Inflammatory macrophage treated with lipopolysaccharide for 4 hours (primary cell): ENCODE results near the gene NELFCD.

Experiments used
- DNase-seq: peaks from one replicate; pipeline ENCODE4 v3.0.0-alpha.2; 2020

The NELFCD gene

DNA sequence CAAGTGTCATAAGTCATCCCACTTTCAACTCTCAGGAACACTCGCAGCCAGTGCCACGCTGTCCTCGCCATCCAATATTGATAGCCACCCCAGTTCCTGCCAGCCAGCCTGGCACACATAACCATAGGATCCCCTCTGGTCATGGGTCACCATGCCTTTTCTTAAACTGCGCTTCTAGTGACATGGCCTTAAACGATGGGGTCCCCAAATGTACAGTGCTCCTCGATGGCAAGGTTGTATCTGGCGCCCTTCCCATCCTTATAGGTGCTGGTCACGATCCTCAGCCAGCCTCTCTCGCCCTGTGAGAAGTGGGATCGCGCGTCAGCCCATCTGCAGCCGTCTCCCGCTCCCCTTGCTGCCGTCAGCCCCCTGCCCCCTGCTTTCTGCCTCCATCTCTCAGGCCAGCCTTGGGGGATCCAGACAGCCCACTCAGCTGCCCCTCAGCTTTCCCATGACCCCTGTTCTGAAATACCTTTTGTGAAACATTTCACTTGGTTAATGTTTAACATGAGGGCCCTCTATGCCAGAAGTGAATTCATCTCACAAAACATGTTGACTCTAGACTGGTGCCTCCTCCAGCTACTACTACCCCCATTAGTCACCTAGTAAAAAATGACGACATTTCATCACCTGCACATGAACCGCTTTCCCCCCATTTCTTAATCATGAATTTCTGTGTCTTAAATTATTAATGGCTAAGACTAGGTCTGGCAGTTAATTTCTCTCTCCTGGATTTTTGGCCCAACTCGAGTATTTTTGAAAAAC, 14.6 kb downstream of the NELFCD start:
- no peak for DNase-seq

DNA sequence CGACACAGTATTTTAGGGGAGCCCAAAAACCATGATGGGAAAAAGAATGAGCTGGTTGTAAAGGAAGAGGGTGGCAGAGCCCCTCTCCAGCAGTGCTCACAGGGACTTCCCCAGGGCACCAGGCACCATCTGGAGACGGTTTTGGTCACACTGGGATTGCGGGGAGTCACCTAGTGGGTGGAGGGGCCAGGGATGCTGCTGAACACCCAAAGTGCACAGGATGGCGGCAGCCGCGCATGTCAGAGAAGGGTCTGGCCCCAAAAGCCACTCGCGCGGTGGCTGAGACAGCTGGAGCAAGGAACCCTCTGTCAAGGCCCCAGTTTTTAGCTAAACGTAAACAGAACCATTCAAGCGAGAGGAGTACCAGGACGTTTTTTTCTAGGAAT, 15.2 kb downstream of the NELFCD start:
- no peak for DNase-seq

DNA sequence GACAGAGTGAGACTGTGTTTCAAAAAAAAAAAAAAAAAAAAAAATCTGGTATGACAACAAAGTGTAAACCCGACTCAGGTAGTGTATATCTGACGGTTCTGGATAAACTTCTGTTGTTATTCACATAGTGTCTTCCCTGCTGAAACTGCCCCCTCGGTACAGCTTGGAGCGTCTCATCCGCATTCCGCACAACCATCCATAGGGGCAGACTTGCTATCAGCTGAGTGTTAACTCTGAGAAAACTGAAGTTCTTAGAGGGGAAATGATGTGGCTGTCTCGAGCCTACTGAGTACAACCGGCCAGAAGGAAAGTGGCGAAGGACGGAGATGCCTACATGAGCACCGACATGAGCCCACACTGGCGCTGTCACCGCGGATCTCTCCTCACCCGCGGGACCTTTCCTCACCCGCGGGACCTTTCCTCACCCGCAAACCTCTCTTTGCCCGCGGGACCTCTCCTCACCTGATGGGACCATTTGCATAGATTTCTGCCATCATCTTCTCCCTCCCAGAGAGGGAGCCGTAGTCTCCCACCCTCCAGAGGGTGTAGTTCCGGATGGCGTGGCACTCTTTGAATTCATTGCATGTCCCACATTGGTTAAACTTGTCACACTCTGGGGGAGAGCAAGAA, 16.2 kb downstream of the NELFCD start:
- DNase-seq, result no peak

DNA sequence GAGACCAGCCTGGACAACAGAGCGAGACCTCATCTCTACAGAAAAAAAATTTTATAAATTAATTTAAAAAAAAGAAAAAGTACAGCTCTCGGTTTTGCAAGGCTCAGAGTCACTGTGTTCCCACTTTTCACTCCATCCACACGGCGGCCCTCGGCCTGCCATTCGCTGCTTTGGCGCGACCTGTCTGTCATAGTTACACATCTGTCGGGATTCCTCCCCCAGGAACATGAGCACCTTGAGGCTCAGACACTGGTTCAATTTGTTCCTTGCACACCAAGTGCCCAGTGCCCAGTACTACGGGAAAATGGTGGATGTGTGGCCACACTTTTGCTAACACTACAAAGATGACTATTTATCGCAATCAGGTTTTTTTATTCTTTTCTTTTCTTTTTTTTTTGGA, 17.6 kb downstream of the NELFCD start:
- no peak for DNase-seq

DNA sequence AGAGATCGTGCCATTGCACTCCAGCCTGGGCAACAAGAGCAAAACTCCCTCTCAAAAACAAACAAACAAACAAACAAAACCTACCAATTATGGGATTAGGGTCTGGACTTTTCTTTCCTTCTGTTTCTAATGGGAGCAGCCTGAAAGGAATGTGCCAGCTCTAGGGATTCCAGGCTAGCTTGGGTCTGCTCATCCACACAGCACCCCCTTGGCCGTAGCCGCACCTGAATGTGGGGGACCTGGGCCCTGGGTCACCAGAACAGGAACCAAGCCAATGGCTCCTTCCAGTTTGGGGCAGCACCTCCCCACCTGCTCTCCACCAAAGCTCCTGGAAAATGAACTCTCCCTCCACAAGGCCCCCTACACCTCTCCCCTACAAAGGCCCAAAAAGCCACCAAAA, 19.3 kb downstream of the NELFCD start:
- DNase-seq, result no peak

DNA sequence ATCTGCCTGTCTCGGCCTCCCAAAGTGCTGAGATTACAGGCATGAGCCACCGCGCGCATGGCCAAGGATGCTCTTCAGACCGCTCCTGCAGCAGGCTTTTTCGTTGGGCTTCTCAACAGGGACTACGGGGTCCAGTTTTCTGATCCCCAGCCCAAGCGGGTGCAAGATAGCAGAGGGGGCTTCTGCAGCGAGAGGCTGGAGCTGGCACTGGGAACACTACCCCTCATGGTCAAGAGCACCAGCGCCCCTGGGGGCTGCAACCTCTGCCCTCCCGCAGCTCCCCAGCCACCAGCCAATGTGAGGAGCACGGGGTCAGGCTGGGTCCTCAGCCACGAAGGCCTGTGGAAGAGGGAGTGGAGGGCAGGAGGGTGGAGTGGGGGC, 20.0 kb downstream of the NELFCD start:
- DNase-seq, result no peak

DNA sequence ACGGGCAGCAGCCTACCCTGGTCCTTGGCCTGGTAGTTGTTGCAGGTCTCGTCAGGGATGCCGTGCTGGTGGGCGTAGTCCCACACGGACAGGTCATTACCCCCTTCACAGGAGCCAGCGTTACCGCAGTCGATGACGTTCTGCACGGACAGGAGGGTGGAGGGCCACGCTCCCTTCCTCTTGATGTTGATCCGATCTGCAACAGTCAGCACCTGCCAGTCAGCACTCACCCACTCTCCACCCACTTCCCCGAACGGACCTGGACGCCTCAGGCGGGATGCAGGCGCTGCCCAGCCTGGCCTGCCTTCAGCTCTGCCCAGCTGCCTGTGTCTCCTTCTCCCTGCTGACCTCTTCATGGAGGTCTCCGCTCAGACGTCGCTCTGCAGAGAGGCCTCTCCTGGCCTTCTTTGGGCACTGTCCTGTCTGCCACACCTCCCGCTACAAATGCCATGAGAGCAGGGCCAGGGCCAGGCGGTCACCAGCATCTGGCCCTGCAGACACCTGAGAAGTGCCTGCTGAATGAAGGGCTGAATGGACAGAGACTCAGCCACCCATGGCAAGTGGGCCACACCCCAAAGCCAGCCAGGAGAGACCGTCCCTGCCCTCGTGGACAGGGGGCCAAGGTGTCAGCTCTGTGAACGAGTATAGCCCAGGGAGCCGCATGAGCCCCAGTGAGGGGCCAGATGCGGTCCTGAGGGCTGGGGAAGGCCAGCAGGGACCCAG, 20.6 kb downstream of the NELFCD start:
- DNase-seq, result no peak

DNA sequence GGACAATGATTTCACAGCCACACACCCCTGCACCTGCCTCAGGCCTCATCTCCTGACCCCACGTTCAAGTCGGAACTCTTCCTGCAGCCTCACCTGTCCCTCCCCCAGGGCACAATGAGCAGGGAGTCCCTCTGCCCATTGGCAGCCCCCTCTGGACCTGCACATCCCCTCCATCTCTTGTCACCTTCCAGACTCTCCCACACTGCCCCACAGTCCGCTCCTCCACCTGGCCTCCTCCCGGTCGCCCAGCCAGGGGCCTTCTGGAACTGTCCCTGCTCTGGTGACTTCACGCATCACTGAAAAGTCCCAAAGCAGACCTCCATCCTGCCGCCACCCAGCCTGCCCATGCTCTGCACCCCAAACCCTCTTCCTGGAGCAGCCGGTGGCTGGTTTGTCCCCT, 21.3 kb downstream of the NELFCD start:
- no peak for DNase-seq

DNA sequence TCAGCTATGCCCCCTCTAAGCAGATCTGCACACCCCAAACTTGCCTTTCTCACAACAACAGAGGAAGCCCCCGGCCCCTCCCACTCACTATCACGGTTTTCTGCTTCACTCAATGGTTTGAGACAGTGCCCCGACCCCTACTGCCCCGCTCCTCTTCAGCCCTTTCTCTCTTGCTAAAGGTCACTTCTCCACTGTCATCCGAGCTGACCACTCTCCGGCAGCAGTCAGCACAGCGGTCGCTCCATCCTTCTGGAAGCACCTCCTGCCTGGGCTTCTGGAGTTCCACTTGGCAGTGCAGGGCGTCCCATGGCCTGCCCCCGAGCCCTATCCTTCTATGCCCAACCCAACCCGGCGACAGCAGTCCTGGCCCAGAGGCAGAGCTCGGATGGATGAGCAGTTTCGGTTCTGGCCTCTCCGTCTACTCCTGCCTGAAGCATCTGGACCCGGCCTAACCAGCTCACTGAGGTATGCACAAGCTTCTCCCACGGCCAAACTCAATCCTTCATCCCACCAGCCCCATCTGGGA, 21.9 kb downstream of the NELFCD start:
- DNase-seq, result no peak

DNA sequence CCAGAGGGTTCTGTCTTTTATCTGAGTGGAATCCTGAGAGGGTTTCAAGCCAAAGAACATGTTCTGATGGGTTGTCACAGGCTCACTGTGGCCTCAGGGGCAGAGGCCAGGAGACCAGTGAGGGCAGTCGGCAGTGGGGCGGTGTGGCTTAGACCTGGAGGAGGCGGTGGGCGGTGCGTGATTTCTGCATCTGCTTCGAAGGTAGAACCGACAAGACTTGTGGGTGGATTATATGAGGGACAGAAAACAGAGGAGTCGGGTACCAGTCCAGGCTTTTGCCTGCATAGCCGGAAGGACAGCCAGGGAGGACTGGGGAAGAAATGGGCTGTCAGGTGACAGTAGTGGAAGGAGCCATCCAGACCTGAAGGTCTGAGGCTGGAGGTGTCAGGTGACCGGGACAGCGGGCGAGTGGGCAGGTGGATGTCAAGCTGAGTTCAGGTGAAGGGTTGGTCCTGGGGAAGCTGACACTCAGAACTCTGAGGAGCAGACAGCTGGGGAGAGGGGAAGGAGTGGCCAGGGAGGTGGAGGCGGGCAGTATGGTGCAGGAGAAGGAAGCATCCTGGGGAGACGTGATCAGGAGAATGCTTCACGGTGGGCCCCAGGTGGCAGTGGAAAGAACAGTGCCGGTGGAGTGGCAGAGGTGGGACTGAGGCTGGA, 22.9 kb downstream of the NELFCD start:
- DNase-seq, result no peak

DNA sequence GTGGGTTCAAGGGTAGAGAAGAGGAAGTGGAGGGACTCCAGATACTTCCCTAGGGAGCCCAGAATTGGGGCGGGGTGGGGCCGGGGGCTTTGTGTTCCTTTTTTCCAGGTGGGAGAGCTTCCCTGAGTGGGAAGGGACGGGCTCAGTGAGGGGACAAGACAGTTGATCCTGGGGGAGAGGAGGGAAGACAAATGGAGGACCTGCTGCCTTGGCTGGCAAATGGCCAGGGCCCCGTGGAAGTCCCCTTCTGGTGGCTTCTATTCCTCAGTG, 23.4 kb downstream of the NELFCD start:
- peak; percentile 92 for DNase-seq

DNA sequence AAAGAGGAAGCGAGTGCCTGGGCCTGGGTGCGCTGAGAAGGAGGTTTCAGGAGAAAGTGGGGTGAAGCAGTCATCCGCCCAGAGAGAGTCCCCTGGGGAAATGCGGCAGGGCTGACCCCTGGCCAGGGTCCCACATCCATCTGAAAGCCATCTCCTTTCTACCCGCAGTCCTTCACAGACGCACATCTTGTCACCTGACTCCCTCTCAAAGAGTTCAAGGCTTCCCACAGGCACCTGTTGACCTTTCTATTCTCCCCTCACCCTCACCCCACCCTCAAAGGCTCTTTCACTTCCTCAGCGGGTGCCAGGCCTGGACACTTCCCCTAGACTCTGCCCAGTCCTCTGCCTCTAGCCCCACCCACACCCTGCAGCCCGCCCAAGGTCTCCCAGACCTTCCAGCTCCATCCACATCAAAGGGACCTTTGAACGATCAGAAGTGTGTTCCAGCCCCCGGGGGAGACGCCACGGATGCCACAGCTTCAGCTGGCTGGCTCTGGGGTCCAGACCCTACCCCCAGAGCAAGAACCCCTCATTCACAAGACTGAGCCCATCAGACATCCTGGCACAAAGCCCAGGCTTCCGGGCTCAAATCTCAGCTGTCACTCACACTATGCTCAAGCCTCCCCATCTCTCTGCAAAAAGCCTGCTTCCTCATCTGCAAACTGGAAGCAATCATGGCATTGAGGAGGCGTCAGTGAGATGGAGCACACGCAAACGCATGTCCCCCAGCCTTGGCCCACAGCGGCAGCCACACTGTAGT, 23.9 kb downstream of the NELFCD start:
- peak; percentile 89 for DNase-seq

DNA sequence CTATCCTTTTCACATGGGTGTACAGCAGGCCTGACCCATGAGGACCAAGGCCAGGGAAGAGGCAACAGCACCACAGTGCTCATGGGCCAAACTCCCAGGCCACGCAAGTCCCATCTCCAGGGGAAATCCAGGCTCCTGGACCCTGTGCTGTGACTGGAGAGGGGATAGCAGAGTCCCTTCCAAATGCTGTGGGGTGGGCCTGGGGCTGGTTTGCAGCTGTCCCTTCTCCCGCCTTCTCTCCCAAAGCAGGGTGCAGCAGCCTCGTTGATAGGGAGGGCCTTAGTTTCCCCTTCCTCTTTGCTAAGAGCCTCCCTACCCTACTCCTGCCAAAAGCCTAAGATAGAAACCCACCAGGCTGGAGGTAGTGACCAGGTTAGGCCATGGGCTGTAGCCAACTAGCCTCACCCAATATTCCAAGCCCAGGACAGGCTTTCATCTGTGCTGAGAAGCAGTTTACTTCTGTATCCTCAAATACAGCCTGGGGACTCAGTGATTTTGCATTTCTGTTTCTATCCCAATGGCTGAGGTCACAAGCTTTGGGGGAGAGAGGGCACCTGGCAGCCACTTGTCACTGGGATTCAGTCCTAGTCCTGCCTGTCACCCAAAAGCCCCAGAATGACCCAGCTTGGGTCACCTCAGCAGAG, 24.6 kb downstream of the NELFCD start:
- DNase-seq, result no peak

DNA sequence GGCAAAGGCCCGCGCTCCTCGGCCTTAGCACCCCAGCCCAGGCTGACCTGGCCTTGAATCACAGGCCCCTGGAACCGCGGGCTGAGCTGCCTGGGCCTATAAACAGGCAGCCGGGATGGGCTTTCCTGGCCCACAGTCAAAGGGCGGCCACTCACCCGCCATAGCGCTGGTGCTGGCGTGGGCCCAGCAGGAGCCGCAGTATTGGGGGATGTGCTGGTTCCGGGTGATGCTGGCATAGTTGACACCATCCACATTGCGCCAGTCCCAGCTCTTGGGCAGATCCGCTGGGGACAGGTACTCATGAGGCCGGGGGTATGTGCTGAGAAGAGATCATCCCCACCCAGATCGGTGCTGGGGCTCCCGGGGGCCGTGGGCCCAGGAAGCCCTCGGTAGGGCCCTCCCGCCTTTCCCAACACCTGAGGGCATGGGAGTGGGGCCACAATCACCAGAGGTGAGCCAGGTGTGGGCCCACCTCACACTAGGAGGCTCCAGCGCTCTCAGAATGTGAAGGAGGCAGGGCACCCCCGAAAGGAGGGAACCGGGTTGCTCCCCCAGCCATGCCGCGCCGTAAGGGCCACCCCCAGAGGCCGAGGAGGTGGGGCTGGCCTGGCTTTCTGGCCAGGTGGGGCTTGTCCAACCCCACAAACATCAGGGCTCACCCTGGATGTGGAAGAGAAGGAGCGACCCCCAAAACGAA, 25.3 kb downstream of the NELFCD start:
- DNase-seq, result peak; percentile 26

DNA sequence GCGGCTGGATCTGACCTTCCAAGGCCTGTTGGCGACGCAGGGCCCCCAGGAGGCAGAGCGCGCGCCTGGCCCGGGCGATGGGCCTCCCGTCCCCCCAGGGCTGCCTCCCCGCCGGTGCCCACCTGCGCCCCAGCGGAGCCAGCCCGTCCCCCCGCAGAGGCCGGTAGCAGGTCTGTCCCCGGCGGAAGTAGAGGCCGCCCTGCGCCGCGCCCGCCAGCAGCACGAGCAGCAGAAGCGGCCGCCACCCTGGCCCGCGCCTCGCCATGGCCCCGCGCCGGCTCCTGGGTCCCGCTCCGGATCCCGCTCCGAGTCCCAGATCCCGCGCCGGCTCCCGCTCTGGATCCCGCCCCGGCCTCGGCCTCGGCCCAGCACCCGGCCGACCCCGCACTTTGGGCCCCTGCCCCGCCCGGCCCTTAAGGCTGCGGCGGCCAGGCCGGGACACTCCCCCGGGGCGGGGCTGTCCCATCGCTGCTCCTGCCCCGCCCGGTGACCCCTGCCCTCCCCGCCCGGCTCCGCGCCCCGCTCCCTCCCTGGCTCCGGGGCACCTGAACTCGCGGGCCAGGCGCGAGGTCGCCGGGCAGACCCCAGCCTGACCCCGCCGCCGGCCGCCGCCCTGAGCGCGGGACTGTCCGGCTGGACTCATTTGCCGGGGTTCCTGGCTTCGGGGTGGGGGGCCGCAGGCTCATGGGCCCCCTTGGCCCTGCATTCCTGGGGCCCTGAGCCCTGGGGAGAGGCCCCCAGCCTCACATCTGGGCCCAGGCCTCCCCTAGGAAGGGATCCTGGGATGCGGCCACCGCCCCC, 26.0 kb downstream of the NELFCD start, which contains the start of gene CTSZ:
Gene CTSZ, minus strand, starts transcription at position 391 of the 801 bp plus-strand sequence. Its CDS starts 126 bp downstream, at position 265.
- peak; percentile 75 for DNase-seq

DNA sequence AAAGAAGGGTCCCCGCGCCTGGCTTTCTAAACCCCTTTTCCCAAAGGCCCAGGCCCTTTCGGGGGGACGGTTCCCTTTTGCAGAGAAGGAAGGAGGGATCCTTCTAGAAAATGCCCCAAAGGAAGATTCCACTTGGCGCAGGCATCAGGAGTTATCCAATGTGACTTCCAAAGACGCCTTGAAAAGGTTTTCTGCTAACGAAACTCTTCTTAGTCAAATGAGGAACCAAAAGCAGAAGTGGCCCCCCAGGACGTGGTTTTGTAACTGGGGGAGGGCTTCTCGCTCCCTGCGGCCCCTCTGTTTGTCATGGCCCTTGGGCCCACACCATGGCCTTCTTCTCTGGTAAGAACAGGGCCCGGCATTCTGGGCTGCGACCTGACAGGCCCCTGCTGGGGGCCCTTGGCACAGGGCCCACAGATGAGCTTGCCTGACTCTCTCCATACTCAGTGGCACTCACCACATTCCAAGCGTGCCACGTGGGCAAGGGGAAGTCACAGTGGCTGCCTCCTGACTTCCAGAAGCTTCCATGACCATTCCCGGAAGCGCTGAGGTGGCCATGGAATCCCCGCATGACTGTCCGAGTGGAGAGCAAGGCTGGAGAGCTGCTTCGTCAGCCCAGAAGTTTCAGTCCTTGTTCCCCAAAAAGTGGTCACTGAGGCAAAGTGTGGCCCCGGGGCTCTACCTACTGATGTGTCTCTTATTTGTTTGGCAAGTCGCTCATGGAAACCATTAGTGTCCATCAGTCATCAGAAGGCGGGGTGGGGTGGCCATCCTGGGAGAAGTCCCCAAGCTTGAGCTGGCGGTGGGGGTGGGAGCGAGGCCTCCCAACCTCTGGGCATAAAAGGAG, 26.8 kb downstream of the NELFCD start:
- DNase-seq, result peak; percentile 98

DNA sequence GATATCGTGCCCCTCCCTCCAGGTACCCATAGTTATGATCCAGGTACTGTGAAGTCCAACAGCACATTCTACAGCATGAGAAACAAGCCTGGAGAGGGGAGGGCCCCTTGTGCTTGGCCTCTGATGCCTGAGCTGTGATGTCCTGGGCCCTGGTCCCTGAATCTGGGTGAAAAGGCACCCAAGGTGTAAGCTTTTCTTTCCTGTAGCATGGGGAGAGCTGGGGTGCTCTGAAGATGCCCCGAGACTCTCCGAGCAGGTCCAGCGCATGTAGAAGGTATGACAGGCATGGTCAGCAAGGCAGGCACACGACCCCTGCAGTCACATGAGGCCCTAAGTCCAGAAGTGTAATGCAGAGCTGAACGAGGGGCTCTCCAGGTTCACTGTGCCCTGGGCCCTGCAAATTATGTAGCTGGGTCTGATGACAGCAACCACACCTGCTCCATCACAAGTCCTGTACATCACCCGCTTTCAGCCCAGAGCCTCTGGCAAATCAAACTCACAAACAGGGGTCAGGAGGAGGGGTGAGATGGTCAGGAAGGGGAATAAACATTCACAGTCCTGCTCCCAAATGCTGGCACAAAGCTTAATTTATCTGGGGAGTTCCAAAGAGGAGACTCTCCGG, 27.8 kb downstream of the NELFCD start:
- no peak for DNase-seq

DNA sequence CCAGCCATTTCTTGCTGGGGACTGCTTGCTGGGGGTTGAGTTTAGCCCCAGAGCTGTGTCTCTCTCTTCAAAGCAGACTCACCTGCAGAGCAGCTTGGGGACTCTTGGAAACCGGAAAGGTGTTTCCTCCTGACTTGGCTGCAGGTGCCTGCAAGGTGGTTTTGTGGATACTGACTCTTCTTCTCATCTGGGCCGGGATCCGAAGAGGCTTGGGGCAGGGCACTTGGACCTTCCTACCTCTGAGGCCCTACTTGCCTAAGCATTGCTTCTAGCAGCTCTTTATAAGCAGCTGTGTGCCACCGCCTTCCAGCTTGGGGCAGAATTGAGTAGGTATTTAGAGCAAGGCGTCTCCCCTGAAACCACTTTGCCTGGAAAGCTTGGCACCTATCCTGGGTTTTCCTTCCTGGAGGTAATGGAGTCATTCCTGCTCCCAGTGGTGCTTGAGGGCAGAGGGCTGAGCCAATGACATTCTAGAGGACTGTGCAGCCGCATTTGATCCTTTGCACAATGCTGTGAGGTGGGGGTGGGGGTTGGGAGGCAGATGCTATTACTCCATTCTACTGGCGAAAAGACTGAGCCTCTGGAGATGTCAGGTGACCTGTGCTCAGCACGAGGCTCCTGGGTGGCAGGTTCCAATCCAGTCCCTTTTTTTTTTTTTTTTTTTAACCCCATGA, 29.4 kb downstream of the NELFCD start:
- DNase-seq, result no peak
